ENCODE measurements around the gene TRAF3. TPM values are rescaled to one million over a fixed set of nuclear protein-coding genes. Genes with fewer than 3 reads are reported as not detected.
A peak's percentile ranks its signal among the peaks of the same experiment; 100 is the strongest.
"Not testable (repeated sequence)": the region's sequence is repeated elsewhere in the genome, so short reads cannot be mapped to it uniquely, and the experiment has no call there.

The TRAF3 gene
- total RNA-seq, 2 donors from 2014 or later = 20.8 to 26.0 TPM

DNA sequence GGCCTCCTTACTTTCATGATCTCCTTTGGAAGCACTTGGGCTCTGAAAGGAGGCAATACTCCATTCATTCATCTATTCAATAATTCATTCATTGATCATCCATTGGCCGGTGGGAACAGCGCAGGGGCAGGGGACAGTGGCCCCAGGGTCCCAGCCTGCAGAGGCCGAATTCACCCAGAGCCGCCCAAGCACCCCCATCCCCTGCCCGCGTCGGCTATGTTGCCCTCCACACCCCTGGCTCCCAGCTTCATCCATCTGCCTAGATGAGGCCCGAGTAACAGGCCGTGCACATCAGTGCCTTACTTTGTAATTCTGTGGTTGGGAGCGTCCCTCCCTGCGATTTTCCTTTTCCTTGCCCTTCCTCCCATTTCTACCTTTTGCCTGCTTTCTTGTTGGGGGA lies 148.4 kb downstream of the TRAF3 start:
- no peaks in the 10 kb centered on the region for H3K9me3 ChIP-seq
- intact Hi-C loops (cut with DNase I) = no loop called here
- H3K4me1 ChIP-seq = peaks cover 12% of the 10 kb centered on the region
- H3K27ac ChIP-seq = no peak overlapping the region
- no peak overlapping the region for H3K4me3 ChIP-seq
- no peak for TF ChIP-seq CTCF (IDR thresholded peaks at IDR 0.05)
- H3K27me3 ChIP-seq = peaks cover 19% of the 10 kb centered on the region
- no peak overlapping the region for H3K9ac ChIP-seq (ENCODE audit: low read depth in 2 of 2, low read length in 2 of 2)
- no peak for DNase-seq
- H3K36me3 ChIP-seq = no peaks in the 10 kb centered on the region

DNA sequence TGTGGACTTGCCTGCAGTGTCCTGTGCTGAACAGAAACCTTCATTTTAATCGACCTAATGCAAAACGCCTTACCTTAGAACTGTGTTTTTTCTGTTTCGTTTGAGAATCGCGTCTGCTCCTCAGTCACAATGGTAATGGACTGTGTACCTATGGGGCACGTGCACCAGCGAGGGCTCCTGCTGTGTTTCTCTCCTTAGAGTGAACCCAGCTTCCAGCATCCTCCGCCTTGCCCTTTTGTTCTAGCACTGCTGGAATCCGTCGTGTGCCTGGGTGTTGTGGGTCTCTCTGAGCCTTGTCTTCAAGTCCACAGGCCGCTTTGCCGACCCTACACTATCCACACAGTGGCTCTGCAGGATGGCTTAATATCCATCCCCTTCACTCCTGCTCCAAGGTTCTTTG lies 148.9 kb downstream of the TRAF3 start:
- H3K36me3 ChIP-seq = no peaks in the 10 kb centered on the region
- peaks cover 14% of the 10 kb centered on the region for H3K4me1 ChIP-seq
- no peak overlapping the region for H3K4me3 ChIP-seq
- no peak overlapping the region for H3K27ac ChIP-seq
- intact Hi-C loops (cut with DNase I) = no loop called here
- H3K27me3 ChIP-seq = peaks cover 19% of the 10 kb centered on the region
- no peak for DNase-seq
- H3K9ac ChIP-seq (ENCODE audit: low read depth in 2 of 2, low read length in 2 of 2) = no peak overlapping the region
- no peaks in the 10 kb centered on the region for H3K9me3 ChIP-seq
- TF ChIP-seq CTCF (IDR thresholded peaks at IDR 0.05) = no peak

DNA sequence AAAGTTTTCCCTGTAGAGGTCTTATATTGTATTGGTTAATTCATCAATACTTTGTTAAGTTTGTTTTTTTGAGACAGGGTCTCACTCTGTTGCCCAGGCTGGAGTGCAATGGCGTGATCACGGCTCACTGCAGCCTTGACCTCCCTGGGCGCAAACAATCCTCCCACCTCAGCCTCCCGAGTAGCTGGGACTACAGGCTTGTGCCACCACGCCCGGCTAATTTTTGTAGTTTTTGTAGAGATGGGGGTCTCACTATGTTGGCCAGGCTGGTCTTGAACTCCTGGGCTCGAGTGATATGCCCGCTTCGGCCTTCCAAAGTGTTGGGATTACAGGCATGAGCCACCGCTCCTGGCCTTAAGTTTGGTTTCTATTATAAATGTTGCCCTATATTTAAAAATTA lies 149.6 kb downstream of the TRAF3 start:
- H3K9ac ChIP-seq (ENCODE audit: low read depth in 2 of 2, low read length in 2 of 2); H3K36me3 ChIP-seq; intact Hi-C loops (cut with DNase I); DNase-seq; H3K4me3 ChIP-seq; H3K9me3 ChIP-seq: not testable (repeated sequence)
- Histone ChIP-seq H3K27me3 (peaks cover 19% of the 10 kb centered on the region), H3K27ac (peak overlapping the region; percentile 95), H3K4me1 (peaks cover 14% of the 10 kb centered on the region)

DNA sequence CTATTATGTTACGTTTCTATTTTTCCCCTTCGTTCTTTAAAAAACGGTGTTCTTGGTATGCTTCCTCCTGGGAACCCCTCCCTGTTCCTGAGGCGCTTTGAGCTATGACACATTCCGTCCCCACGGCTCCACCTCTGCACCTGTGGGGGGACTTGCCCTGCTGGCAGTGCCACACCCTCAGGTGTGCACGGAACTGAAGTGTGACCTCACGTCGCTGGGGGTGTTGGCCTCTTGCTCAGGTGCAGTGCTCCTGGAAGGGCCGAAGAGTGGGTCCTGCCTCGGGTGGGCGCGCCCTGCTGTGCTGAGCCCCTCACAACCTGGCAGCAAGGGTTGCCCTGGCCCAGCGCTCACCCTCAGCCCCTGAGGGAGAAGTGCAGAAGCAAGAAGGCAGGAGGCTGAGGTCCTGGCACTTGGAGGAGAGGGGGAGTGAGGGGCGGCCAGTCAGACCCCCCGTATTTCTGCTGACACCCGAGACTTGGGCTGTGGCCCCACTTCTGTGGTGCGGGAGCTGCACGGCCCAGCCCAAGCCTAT lies 150.2 kb downstream of the TRAF3 start:
- H3K9ac ChIP-seq (ENCODE audit: low read depth in 2 of 2, low read length in 2 of 2) = peak overlapping the region; percentile 89 to 91
- peaks cover 14% of the 10 kb centered on the region for H3K4me1 ChIP-seq
- no peak for TF ChIP-seq CTCF (IDR thresholded peaks at IDR 0.05)
- peaks cover 19% of the 10 kb centered on the region for H3K27me3 ChIP-seq
- peak; percentile 93 for DNase-seq
- H3K36me3 ChIP-seq = no peaks in the 10 kb centered on the region
- peak overlapping the region; percentile 60 for H3K4me3 ChIP-seq
- H3K9me3 ChIP-seq = no peaks in the 10 kb centered on the region
- peak overlapping the region; percentile 95 for H3K27ac ChIP-seq
- intact Hi-C loops (cut with DNase I) = no loop called here

- Histone ChIP-seq H3K9me3 (no peaks in the 10 kb centered on the region), H3K4me1 (peaks cover 14% of the 10 kb centered on the region), H3K9ac (ENCODE audit: low read depth in 2 of 2, low read length in 2 of 2) (peak overlapping the region; percentile 89 to 91), H3K27ac (peak overlapping the region; percentile 95), H3K27me3 (peaks cover 19% of the 10 kb centered on the region), H3K36me3 (no peaks in the 10 kb centered on the region), H3K4me3 (peak overlapping the region; percentile 60)
- TF ChIP-seq CTCF (IDR thresholded peaks at IDR 0.05) = no peak
- DNase-seq = peak; percentile 53
- intact Hi-C loops (cut with DNase I) = no loop called here
Observed at GRCh38 chr14:102927878-102928411, 150.7 kb downstream of the TRAF3 start.

DNA sequence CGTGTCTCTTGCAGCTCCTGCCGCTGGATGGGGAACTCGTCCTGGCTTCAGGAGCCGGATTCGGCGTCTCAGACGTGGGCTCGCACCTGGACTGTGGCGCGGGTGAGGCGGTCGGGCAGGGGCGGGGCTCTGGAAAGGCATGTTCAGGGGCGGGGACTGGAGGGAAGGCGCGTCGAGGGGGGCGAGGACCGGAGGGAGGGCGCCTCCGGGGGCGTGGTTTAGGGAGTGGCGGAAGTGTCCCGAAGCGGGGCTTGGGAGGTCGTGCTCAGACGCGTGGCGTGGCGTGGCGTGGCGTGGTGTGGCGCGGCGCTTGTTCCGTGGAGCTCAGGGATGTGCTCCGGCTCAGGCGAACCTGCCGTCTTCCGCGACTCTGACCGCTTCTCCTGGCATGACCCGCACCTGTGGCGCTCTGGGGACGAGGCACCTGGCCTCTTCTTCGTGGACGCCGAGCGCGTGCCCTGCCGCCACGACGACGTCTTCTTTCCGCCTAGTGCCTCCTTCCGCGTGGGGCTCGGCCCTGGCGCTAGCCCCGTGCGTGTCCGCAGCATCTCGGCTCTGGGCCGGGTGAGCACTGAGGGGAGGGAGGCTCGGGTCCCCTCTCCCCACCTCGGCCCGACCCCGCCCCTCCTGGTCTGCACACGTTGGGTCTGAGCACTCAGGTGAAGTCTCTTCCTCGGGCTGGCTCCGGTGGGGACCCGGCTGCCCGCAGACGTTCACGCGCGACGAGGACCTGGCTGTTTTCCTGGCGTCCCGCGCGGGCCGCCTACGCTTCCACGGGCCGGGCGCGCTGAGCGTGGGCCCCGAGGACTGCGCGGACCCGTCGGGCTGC lies 151.4 kb downstream of the TRAF3 start:
- peak overlapping the region; percentile 60 for H3K4me3 ChIP-seq
- peak overlapping the region; percentile 95 for H3K27ac ChIP-seq
- peak overlapping the region; percentile 89 to 91 for H3K9ac ChIP-seq (ENCODE audit: low read depth in 2 of 2, low read length in 2 of 2)
- intact Hi-C loops (cut with DNase I) = no loop called here
- TF ChIP-seq CTCF (IDR thresholded peaks at IDR 0.05) = no peak
- peaks cover 18% of the 10 kb centered on the region for H3K27me3 ChIP-seq
- H3K4me1 ChIP-seq = peaks cover 14% of the 10 kb centered on the region
- peak; percentile 97 for DNase-seq
- no peaks in the 10 kb centered on the region for H3K36me3 ChIP-seq
- H3K9me3 ChIP-seq = no peaks in the 10 kb centered on the region
